ENCODE measurements around the gene CACNA1S. TPM values are rescaled to one million over a fixed set of nuclear protein-coding genes. Genes with fewer than 3 reads are reported as not detected.
A peak's percentile ranks its signal among the peaks of the same experiment; 100 is the strongest.

Gene CACNA1S
- total RNA-seq, 2 donors from 2014 or later: not detected

DNA sequence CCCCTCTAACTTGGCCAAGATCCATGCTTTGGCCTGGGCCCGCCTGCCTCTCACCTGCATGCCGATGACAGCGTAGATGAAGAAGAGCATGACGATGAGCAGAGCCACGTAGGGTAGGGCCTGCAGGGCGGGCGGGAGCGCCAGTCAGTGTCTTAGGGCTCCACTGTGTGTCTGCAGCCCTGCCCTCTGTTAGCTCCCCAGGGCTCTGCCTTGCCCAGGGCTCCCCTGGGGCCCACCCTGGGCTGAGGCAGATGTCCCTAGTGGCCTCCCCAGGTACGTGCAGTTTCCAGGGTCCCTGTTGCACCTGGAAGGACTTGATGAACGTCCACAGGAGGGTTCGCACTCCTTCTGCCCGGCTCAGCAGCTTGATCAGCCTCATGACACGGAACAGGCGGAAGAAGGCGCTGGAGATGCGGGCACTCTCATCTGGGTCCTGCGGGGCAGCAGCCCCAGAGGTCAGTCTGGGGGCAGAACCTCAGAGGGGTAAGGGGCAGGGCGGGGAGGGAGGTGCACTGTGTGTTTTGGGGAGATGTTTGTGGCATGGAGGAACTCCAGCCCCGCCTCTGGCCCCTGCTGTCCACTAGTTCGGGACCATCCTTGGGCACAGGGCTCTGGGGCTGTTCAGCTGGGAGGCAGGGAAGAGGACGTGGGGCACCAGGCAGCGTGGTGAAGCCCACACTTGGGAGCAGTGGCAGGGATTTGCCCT, 58.9 kb downstream of the CACNA1S start:
- H3K4me3 Mint-ChIP-seq: no peak overlapping the region
- DNase-seq: no peak
- H3K27ac Mint-ChIP-seq: no peak overlapping the region
- H3K36me3 Mint-ChIP-seq (ENCODE audit: low read depth): no peaks in the 10 kb centered on the region
- ATAC-seq: no peak
- no peaks in the 10 kb centered on the region for H3K9me3 ChIP-seq (ENCODE audit: control insufficient read depth, low read length, poor library complexity, severe bottlenecking)
- H3K27me3 Mint-ChIP-seq: peaks cover 5% of the 10 kb centered on the region
- peaks cover 14% of the 10 kb centered on the region for H3K4me1 Mint-ChIP-seq

- Mint-ChIP-seq H3K27me3 (peaks cover 5% of the 10 kb centered on the region), H3K36me3 (ENCODE audit: low read depth) (no peaks in the 10 kb centered on the region), H3K4me3 (no peak overlapping the region), H3K27ac (no peak overlapping the region), H3K4me1 (no peaks in the 10 kb centered on the region)
- no peaks in the 10 kb centered on the region for H3K9me3 ChIP-seq (ENCODE audit: control insufficient read depth, low read length, poor library complexity, severe bottlenecking)
- DNase-seq (no peak), ATAC-seq (no peak)
Observed at GRCh38 chr1:201051399-201051798, 60.8 kb downstream of the CACNA1S start.

DNA sequence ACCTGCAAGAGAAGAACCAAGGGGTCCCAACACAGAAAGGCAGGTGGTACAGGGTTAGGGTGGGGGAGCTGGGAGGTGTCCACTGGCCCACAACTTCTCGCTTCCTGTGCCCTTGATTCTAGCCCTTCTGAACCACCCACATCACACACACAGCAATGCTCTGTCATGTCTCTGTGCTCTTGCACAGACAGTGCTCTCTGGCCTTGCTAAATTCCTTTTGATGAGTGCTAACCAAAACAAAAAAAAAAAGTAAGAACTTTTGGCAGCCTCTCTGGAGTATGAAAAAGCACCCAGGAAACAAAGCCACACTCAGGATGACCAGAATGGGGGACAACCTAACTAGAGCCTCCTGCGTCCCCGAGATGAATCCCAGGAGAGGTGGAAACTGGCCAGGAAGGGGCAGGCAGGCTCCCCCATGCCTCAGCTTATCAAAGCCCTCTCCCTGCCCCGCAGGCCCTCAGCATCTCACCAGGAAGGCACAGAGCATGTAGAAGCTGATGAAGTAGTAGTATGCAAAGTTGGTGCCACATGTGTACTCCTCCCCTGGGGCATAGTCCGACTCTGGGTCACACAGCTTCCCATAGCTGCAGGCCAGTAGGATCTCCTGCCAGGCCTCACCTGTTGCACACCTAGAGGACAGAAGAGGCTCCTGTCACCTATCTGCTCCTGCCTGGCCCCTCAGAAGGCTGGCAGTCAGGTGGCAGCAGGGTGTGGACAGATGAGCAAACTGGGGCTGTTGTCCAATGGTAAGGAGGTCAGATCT, 61.5 kb downstream of the CACNA1S start:
- no peak for ATAC-seq
- Mint-ChIP-seq H3K36me3 (ENCODE audit: low read depth) (no peaks in the 10 kb centered on the region), H3K27ac (no peak overlapping the region), H3K4me3 (no peak overlapping the region), H3K27me3 (peaks cover 5% of the 10 kb centered on the region), H3K4me1 (no peaks in the 10 kb centered on the region)
- DNase-seq: no peak
- H3K9me3 ChIP-seq (ENCODE audit: control insufficient read depth, low read length, poor library complexity, severe bottlenecking): no peaks in the 10 kb centered on the region

GRCh38 chr1:201049248-201049831, 62.9 kb downstream of the CACNA1S start:
- peaks cover 5% of the 10 kb centered on the region for H3K27me3 Mint-ChIP-seq
- no peak overlapping the region for H3K4me3 Mint-ChIP-seq
- DNase-seq (no peak), ATAC-seq (no peak)
- no peaks in the 10 kb centered on the region for H3K4me1 Mint-ChIP-seq
- no peaks in the 10 kb centered on the region for H3K9me3 ChIP-seq (ENCODE audit: control insufficient read depth, low read length, poor library complexity, severe bottlenecking)
- no peak overlapping the region for H3K27ac Mint-ChIP-seq
- H3K36me3 Mint-ChIP-seq (ENCODE audit: low read depth): no peaks in the 10 kb centered on the region

DNA sequence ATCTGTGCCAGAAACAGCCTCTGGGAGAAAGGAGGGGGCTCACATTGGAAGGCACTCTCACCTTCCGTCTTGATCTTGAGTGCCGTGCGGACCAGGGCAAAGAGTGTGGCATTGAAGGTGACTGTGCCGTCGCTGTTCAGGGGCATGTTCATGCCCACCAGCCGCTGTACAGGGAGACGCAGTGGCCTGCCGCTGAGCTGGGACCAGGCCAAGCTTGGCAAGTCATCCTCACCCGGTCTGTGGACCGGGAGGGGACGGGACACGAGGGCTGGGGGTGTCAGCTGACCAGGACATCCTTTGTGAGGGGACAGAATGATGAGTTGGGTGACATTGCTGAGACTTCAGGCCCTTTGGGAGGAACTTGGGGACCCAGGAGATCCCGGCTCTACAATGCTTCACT, 63.7 kb downstream of the CACNA1S start:
- no peaks in the 10 kb centered on the region for H3K36me3 Mint-ChIP-seq (ENCODE audit: low read depth)
- peaks cover 5% of the 10 kb centered on the region for H3K27me3 Mint-ChIP-seq
- ATAC-seq: no peak
- no peak overlapping the region for H3K4me3 Mint-ChIP-seq
- H3K27ac Mint-ChIP-seq: no peak overlapping the region
- no peaks in the 10 kb centered on the region for H3K9me3 ChIP-seq (ENCODE audit: control insufficient read depth, low read length, poor library complexity, severe bottlenecking)
- no peaks in the 10 kb centered on the region for H3K4me1 Mint-ChIP-seq
- no peak for DNase-seq

DNA sequence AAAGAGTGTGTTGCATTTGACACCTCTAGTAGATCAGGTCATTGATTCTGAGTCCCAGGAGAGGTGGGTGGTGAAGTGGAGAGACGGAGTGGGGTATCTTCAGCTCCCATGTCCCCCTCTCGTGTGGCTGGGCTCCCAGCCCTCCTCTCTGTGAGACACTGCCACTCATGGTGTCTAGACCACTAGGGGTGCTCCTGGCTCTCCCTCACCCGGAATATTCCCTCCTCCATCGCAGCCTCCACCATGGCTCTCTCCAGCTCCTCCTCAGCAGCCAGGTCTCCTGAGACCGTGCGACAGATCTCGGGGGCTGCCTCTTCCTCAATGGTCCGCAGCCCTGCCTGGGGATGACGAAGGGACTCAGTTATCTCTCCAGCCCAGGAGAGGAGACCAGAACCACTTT, 68.1 kb downstream of the CACNA1S start:
- Mint-ChIP-seq H3K27me3 (peaks cover 5% of the 10 kb centered on the region), H3K4me3 (peak overlapping the region; percentile 41), H3K27ac (no peak overlapping the region), H3K4me1 (peaks cover 2% of the 10 kb centered on the region), H3K36me3 (ENCODE audit: low read depth) (no peaks in the 10 kb centered on the region)
- no peaks in the 10 kb centered on the region for H3K9me3 ChIP-seq (ENCODE audit: control insufficient read depth, low read length, poor library complexity, severe bottlenecking)
- no peak for ATAC-seq
- DNase-seq: no peak

DNA sequence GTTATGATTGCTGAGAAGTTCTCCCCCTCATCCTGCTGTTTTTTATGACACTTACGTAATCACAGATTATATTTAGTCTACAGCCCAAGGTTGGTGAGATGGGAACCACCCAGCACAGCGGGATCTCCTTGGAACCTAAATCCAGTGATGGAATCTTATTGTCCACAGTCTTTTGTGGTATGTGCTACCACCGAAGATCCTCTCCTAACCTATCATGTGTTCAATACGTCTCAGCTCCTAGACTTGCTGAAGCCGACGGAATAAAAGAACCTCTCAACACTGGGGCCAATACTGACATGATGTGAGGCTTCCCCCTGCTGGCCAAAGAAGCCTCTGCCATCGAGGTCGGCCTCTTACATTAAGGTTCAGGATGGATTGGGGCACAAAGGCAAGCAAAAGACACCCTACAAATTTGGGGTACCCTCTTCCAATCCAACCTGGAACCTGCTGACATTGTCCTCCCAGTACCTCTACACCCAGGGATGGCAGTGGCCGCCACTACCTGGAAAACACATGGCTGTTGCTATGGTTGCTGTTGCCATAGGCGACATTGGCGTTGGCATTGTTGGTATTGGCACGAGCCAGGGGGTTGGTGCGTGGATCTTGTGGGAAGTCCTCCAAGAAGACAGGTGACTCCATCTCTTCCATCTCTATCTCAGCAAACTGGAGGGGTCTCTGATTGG, 69.3 kb downstream of the CACNA1S start:
- Mint-ChIP-seq H3K36me3 (ENCODE audit: low read depth) (no peaks in the 10 kb centered on the region), H3K4me1 (peaks cover 2% of the 10 kb centered on the region), H3K4me3 (no peak overlapping the region), H3K27me3 (no peaks in the 10 kb centered on the region), H3K27ac (no peak overlapping the region)
- ATAC-seq: peak; percentile 93
- DNase-seq: peak; percentile 37 to 66 (median 47)
- H3K9me3 ChIP-seq (ENCODE audit: control insufficient read depth, low read length, poor library complexity, severe bottlenecking): no peaks in the 10 kb centered on the region

DNA sequence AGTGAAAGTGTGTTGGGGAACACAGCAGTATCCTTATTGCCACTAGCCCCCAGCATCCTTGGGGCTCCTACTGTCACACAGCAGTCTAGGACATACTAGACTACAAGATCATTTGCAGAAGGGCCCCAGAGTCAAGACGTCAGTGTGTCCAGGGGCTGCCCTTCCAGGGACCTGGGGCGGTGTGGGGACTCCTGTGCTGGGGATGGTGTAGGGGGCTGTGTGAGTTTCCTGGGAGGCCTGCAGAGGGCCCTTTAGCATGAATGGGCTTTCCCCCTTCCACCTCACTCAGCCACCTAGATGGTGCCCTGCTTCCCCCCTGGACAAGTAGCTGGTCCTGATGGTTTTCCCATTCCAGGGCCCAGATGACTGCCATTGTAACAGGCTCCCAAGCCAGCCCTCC, 71.2 kb downstream of the CACNA1S start:
- Mint-ChIP-seq H3K27ac (no peak overlapping the region), H3K36me3 (ENCODE audit: low read depth) (no peaks in the 10 kb centered on the region), H3K27me3 (no peaks in the 10 kb centered on the region), H3K4me3 (no peak overlapping the region), H3K4me1 (peaks cover 2% of the 10 kb centered on the region)
- DNase-seq (no peak), ATAC-seq (no peak)
- no peaks in the 10 kb centered on the region for H3K9me3 ChIP-seq (ENCODE audit: control insufficient read depth, low read length, poor library complexity, severe bottlenecking)

GRCh38 chr1:201039876-201040275, 72.3 kb downstream of the CACNA1S start:
- ATAC-seq (no peak), DNase-seq (no peak)
- H3K27me3 Mint-ChIP-seq: no peaks in the 10 kb centered on the region
- peaks cover 2% of the 10 kb centered on the region for H3K4me1 Mint-ChIP-seq
- no peak overlapping the region for H3K27ac Mint-ChIP-seq
- H3K4me3 Mint-ChIP-seq: no peak overlapping the region
- no peaks in the 10 kb centered on the region for H3K9me3 ChIP-seq (ENCODE audit: control insufficient read depth, low read length, poor library complexity, severe bottlenecking)
- H3K36me3 Mint-ChIP-seq (ENCODE audit: low read depth): no peaks in the 10 kb centered on the region

DNA sequence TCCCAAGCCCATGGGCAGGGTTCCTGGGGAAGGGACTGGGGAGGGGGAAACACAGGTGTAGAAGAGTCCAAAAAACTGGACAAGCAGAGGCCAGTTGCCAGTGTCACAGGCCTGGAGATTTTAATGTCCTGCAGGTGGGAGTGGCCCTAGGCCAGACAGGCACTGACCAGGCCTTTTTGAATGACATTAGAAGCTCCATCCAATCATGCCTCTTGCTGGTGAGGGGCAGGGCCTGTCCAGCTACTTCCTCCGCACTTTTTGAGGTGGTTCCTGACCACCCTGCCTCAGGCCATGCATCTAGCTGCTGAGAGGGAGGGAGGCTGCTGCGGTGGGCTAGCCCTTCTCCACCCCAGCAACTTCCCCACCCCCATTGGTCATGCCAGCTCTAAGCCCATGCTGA, 72.8 kb downstream of the CACNA1S start:
- H3K27ac Mint-ChIP-seq: no peak overlapping the region
- no peak for ATAC-seq

GRCh38 chr1:201038186-201038876, 73.9 kb downstream of the CACNA1S start:
- Mint-ChIP-seq H3K4me3 (no peak overlapping the region), H3K4me1 (peaks cover 2% of the 10 kb centered on the region), H3K36me3 (ENCODE audit: low read depth) (no peaks in the 10 kb centered on the region), H3K27ac (no peak overlapping the region), H3K27me3 (no peaks in the 10 kb centered on the region)
- ATAC-seq (no peak), DNase-seq (no peak)
- H3K9me3 ChIP-seq (ENCODE audit: control insufficient read depth, low read length, poor library complexity, severe bottlenecking): no peaks in the 10 kb centered on the region

More for the DNA sequence above, 72.8 kb downstream of the CACNA1S start:
- no peak overlapping the region for H3K4me3 Mint-ChIP-seq
- H3K4me1 Mint-ChIP-seq: peaks cover 2% of the 10 kb centered on the region
- H3K36me3 Mint-ChIP-seq (ENCODE audit: low read depth): no peaks in the 10 kb centered on the region
- H3K9me3 ChIP-seq (ENCODE audit: control insufficient read depth, low read length, poor library complexity, severe bottlenecking): no peaks in the 10 kb centered on the region
- no peaks in the 10 kb centered on the region for H3K27me3 Mint-ChIP-seq
- no peak for DNase-seq

DNA sequence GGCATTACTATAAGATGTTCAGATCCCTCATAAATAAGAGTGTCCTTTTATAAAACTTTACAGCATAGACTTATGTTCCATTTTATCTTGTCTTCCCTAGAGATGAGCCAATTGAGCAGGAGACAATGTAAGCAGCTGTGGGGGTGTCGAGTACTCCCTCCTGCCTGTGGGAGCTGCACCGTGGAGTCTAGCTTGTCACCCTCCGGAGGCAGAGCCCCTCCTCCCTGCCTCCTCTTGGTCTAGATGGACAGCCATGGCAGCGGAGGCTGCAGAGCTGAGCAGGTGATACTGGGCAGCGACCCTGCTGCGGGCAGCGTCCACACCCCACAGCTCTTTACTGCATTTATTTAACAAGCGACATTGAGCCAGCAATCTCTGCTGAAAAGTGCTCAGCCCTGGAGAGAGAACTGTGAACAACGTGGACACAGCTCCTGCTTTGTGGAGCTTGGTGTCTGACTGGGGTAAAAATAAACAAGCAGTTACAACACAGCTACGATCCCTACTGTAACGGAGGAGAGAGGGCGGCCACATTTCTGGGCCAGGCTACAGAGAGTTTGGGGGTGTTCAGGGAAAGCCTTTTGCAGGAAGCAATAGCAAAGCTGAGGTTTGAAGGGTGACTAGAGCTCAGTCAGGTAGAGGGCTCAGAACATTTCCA, 75.9 kb downstream of the CACNA1S start:
- Mint-ChIP-seq H3K4me1 (no peaks in the 10 kb centered on the region), H3K4me3 (no peak overlapping the region), H3K27me3 (no peaks in the 10 kb centered on the region), H3K36me3 (ENCODE audit: low read depth) (no peaks in the 10 kb centered on the region), H3K27ac (no peak overlapping the region)
- no peaks in the 10 kb centered on the region for H3K9me3 ChIP-seq (ENCODE audit: control insufficient read depth, low read length, poor library complexity, severe bottlenecking)
- DNase-seq: no peak
- ATAC-seq: no peak
